HG02981 (cell line): ENCODE data around the gene NTM.
"Not testable (repeated sequence)": the region's sequence is repeated elsewhere in the genome, so short reads cannot be mapped to it uniquely, and the experiment has no call there.

Experiments used
- ATAC-seq: cut with Tn5 transposase; IDR thresholded peaks from one replicate; pipeline ENCODE4 v1.9.1; 2021; ENCODE audit warnings: mild to moderate bottlenecking, moderate library complexity; ENCODE audit not compliant: unreplicated experiment

NTM gene

DNA sequence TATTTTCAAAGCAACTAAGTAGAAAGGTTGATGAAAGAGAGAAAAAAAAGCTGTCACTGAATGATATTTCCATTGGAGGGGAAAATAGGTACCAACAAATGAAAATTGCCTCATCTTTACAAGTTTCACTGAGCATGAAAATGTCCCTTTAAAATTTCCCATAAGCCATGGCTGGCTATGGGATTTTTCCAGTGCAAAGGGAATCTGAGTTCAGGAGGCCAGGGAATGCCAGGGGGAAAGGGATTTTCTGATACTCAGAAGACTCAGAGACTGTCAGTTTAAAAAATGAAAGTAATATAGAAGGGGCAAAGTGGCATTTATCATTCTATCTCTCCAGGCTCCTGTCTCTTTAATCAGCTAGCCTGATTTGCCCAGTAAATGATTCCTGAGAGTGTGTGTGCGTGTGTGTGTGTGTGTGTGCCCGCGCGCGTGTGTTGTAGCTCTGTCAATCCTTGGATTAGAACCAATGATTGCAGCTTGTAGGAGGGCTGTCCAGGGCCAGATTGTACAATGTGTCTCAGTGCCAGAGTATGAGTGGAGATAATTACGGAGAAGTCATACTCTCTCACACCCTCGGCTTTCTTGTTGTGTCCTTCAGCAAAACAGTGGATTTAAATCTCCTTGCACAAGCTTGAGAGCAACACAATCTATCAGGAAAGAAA, at the start of gene NTM:
NTM (plus strand) TSS at position 526 of the 662 bp plus-strand sequence.
- ATAC-seq = no peak

DNA sequence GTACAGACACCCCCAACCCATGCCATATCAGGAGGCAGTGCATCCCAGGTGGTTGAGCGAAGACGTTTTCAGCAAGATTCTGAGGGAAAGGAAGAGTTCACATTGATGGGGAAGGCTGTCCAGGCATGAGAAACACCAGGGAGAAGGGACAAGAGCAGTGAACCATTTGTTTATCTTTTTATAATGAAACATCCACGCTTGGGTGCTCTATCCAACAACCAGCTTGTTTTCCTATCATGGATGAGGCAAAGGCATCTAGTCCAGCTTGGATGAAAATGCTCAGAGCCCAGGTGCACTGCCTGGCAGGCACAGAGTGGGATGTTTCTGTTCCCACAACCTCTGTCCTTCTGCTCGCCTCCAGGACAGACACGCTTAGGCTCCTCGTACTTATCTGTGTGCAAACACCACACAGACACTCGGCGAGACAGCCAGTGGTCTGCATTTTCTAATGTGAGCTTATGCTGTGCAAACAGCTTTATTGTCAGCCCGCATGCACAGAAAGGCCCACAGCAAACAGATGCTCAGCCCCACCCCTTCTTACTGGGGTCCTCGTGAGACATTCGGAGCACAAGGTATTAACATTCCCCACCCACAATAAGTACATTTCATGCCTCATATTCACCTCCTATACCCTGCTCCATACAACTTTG, 45.4 kb upstream of the NTM start:
- no peak for ATAC-seq

GRCh38 chr11:131326829-131327228, 43.6 kb upstream of the NTM start:
- no peak for ATAC-seq

DNA sequence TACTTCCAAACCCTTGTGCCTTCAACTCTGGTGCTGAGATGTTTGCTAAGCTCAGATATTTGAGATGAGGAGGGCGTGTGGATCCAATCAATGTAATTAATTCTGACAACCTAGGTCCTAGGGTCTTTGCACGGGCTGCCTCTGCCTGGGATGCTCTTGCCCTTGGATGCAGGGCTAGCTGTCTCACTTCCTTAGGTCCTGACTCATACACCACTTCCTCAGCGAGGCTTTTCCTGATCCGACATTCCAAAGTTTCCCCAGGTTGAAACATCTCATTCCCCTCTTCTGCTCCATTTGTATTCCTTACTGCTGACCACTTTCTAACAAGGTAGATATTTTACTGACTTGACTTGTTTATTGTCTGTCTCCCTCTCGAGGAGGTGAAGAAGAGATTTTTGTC, 43.0 kb upstream of the NTM start:
- ATAC-seq = no peak

DNA sequence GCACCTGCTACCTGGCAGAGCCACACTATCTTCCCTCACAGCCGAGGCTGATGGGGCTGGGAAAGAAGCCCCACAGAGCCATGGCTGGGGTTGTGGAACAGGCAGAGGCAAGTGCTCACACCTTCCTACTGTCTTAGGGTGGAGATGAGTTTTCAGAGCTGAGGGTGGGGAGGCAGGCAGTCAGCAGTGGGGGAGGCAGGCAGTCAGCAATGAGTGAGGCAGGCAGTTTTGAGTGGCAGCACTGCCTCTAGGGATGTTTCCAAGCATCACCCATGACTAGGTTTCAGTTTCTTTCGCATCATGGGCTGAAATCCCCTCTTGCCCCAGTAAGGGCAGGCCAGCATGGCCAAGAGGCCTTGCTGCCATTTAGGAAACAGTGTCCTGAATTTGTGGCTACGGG, 41.6 kb upstream of the NTM start:
- no peak for ATAC-seq

DNA sequence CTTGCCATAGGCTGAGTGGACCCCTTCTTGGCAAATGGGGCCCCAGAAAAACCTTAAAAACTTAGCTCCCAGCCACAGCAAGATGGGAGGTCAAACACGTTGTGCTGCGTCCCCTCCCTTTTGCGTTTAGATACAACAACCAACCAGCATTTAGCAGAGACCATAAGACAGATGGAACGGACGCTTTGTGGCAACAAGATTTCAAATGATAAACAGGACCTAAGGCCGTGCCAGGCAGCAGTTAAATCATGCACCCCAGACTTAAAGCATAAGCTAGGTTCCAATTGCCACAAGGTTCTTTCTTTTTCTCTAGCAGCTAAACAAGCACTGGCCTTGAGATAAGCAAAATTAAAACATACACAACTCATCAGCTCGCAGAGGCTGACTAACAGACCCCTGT, 39.4 kb upstream of the NTM start:
- no peak for ATAC-seq

DNA sequence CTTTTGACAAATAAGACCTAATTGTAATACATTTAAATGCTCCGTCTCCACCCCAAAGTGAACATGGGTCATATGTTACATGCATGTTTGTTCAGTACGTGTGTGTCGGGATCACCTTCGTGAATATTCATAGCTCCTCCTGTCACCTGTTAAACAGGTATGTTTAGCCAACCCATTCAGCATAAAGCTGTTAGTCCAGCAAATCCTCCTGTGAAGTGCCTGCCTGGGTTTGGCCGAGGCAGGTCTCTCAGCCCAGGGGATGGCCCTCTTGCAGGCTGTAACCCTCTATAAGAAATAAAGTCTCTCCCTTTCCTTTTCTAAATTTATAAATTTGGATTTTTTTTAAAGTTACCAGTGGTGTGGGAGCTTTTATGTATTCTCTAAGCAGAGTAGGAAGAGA, 38.9 kb upstream of the NTM start:
- no peak for ATAC-seq

- ATAC-seq = no peak
These were observed 35.8 kb upstream of the NTM start for GRCh38 chr11:131334601-131335000.

DNA sequence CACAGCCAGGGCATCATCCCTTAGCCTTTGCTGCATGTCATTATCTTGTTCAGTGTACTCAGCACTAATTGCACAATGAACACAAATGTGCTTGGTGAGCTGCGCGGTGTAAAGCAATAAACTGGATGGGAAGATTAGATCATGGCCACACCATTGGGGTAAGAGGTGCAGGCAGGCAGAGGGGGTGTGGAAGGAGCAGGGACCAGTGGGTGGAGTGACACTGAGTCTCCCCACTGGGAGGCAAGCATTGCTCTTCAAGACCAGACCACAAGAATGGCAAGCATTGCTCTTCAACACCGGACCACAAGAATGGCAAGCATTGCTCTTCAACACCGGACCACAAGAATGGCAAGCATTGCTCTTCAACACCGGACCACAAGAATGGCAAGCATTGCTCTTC, 28.5 kb upstream of the NTM start:
- not testable (repeated sequence) for ATAC-seq

GRCh38 chr11:131342442-131342841, 28.0 kb upstream of the NTM start:
- not testable (repeated sequence) for ATAC-seq

GRCh38 chr11:131345406-131345805, 25.0 kb upstream of the NTM start:
- no peak for ATAC-seq

GRCh38 chr11:131349368-131350086, 20.9 kb upstream of the NTM start:
- ATAC-seq = no peak

- ATAC-seq = no peak
These were observed 19.5 kb upstream of the NTM start for GRCh38 chr11:131350872-131351271.

DNA sequence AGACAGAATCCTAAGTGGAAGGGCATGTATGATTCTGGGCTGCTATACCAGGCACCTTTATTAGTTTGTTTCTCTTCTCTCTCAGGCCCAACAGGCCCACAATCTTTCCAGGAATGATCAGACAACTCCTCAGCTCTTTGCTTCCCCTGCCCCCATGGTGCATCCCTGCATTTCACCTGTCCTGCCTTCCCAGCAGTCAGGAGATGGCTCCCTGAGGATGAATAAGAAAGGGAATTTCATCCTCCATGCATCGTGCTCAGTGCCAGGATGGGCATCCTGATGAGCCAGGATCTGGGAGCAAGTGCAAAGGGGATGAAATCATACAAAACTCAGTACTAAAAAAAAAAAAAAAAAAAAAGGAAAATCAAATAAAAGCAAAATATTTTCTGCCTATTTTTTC, 18.6 kb upstream of the NTM start:
- no peak for ATAC-seq

DNA sequence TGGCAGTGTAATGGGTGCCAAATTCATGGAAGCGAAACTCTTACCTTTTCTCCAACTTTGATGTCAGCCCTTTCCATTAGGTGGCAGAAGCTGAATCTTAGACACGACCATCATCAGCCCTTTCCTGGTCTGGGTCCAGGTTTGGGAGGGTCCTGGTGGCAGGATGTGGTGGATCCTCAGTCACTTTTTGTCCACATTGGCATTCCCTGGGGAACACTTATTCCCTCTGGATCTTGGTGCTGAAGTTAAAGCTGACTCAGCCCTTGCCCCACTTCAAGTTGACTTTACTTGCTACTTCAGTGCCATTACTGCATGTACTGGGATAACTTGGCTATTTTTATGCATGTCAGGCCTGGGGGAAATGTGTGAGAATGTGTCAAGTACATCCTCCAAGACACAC, 16.6 kb upstream of the NTM start:
- ATAC-seq = no peak

DNA sequence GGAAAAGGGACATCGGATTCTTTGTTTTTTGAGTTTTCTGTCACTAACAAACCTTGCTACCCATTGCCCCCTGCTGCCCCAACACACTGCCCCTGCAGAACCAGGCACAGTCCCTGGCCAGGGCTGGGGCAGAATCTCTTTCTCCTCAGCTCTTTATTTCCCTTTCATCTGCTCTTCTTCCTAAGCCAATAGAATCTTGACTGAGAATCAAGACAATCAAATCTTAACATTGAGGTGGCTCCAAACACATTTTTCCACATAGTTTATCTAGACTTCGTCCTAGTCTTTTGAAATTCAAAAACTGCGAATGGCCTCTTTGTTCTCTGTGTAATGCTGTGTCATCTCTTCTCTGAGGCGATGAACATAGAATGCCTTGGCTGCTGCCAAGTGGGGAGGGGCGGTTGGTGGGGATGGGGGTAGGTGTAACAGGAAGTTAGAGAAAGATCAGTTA, 16.1 kb upstream of the NTM start:
- no peak for ATAC-seq

- no peak for ATAC-seq
These were observed 14.2 kb upstream of the NTM start for GRCh38 chr11:131356206-131356605.

DNA sequence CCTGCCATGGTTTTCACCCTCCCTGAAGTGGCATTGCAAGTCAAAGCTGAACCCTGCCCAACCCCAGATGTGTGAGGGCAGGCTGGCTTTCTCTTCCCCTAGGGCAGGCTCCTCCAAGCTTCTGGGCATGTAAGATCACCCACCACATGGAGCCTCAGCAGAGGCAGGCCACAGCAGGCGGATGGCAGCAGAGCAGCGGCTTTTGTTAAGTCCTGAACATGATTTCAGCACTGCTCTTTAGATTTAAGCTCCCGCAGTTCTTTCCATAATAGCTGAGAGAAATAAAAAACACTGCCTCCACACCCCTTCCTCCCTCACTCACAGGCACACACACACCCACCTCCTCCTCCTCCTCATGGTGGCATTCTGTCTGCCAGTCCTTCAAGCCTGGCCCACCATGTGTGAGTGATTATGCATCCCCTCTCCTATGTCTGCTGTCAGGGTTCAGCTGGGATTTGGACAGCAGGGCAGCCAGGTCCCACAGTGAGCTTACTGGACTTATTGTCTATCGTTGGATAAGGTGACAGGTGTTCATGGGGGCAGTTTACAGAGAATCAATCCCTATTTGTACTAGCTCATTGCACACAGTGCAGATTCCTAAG, 5.0 kb upstream of the NTM start:
- ATAC-seq = no peak

- ATAC-seq = no peak
These were observed 731 bp downstream of the NTM start for GRCh38 chr11:131370901-131371790.

- ATAC-seq = no peak
These were observed 1.3 kb downstream of the NTM start for GRCh38 chr11:131371791-131372104.
